HG03565 (cell line): Measurements from ENCODE around the gene RASGRF1.
"Not testable (repeated sequence)": the region's sequence is repeated elsewhere in the genome, so short reads cannot be mapped to it uniquely, and the experiment has no call there.

ENCODE experiments used
- ATAC-seq: cut with Tn5 transposase; IDR thresholded peaks from one replicate; pipeline ENCODE4 v1.9.1; 2021; ENCODE audit warnings: mild to moderate bottlenecking, moderate library complexity; ENCODE audit not compliant: unreplicated experiment

Gene RASGRF1

DNA sequence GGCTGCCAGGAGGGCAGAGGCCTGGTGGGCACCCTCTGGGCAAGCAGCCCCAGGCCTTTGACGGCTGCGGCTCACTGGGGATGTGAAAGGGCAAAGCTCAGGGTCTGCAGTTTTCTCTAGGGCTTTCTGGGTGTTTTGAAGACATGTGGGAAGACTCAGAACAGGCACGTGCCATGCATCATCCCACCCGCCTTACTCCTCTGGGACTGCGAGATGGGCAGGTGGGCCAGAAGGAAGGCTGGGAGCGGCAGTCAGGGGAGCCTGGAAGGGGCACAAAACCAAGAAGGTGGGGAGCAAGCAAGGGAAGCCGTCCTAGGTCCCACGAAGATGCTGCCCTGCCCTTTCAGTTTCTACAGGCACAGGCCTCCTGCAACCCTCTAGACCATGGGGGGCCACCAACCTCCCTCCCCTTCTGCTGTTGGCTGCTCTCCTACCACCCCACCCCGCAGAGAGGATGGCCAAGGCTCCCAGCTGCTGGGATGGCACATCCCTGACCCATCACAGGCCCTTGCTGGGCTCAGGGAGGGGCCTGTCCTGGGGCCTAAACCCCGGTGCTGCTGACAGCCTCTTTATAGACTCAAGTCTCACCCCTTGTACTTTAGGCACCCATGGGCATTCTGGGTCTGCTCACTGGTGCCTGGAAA, 73.9 kb downstream of the RASGRF1 start:
- ATAC-seq: no peak

- no peak for ATAC-seq
Measured at GRCh38 chr15:79015416-79015815, 75.2 kb downstream of the RASGRF1 start.

DNA sequence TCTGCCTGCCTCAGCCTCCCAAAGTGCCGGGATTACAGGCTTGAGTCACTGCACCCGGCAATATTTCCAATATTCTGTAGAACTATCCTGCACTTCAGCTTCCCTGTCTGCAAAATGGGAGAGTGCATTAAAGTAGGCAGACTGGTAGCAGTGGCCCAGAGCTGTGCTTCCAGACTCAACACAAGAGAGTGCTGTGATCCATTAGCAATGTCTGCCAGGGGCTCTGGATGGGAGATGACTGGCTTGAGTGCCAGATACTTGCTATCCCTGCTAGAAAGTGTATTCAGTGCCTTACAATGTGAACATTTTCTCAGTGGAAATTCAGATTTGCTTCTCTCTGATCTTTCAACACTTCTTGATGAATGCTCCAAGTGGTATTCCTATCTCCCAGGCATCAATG, 80.3 kb downstream of the RASGRF1 start:
- ATAC-seq: no peak

GRCh38 chr15:79009379-79009778, 81.2 kb downstream of the RASGRF1 start:
- ATAC-seq: no peak

- ATAC-seq: no peak
Measured at GRCh38 chr15:79008659-79009058, 81.9 kb downstream of the RASGRF1 start.

- ATAC-seq: no peak
Measured at GRCh38 chr15:79007066-79007465, 83.5 kb downstream of the RASGRF1 start.

- no peak for ATAC-seq
Measured at GRCh38 chr15:79006071-79006470, 84.5 kb downstream of the RASGRF1 start.

GRCh38 chr15:79004336-79004735, 86.2 kb downstream of the RASGRF1 start:
- ATAC-seq: peak; percentile 84

DNA sequence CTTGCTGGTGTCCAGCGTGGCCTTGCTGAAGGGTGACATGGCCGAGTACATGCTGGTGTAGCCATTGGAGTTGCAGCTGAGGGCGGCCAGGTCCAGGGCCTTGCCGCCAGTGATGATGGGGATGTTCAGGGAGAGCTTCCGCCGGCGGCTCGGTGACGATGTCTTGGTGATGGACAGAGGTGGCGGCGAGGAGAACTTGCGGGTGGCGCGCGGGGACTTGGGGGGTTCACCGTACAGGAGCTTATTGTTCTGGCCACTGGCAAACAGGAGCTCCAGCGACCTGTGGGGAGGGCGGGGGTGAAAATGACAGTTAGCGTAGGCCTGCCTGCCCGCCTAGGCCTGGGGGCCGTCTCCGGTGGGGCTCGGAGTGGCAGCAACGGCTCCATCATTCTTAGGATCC, 86.7 kb downstream of the RASGRF1 start:
- ATAC-seq: no peak

GRCh38 chr15:79003301-79003700, 87.3 kb downstream of the RASGRF1 start:
- ATAC-seq: no peak

DNA sequence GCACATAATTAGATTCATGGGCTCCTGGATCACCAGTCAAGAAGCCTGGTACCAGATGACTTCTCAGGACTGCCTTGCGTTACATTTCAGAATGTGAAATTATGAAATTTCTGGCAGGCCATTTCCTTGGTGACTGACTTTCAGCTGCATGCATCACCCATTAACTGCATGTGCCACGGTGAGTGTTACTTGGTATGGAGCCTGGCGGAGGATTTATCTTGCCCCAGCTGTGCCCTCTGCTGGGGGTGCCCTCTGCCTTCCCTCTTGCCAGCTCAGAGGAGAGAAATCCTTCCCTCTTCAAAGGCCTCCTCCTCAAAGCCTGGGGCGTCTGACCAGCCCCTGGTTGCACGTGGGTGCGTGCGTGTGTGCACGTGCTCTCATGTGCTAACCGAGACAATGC, 88.0 kb downstream of the RASGRF1 start:
- ATAC-seq: no peak

- ATAC-seq: no peak
Measured at GRCh38 chr15:78999636-79000035, 90.9 kb downstream of the RASGRF1 start.

DNA sequence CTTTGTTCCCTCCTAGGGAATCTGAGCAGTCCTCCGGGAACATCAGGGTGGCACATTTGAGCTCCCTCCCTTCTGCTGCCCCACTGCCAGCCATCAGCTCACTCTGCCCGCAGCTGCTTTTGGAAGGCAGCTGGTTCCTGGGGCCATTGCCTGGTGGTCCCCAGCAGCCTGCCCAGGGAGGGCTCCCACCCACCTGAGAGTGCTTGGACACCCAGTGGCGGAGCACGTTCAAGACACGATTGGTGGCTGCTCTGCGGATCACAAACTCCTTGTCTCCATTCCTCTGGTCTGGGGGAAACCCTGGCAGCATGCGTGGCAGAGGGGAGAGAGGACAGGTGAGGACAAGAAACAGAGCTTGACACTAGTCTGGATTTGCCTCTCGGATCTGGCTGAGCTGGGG, 92.1 kb downstream of the RASGRF1 start:
- ATAC-seq: no peak

DNA sequence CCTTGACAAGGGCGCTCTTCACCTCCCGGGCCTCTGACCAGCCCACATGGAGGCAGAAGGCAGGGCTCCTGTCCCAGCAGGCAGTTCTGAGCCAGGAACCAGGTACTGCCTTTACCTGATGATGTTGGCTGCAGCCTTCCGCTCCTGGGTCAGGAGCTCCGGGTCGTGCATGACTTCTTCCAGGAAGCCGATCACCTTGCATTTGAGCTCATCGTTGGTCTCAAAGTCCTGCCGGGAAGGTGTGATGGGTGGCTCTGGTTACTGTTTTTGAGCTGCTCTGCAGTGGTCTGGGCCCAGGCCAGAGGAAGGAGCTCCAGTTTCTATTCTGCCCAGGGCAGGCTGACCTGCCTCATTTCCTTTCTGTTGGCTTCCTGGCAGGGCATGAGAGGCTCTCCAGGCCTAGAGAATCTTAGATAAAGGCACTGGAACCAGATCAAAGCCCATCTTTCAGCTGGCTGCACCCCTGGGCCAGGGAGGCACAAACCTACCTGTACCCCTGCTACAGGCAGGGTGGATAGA, 92.5 kb downstream of the RASGRF1 start:
- no peak for ATAC-seq

- ATAC-seq: no peak
Measured at GRCh38 chr15:78996894-78997275, 93.7 kb downstream of the RASGRF1 start.

- ATAC-seq: no peak
Measured at GRCh38 chr15:78995921-78996893, 94.4 kb downstream of the RASGRF1 start.

DNA sequence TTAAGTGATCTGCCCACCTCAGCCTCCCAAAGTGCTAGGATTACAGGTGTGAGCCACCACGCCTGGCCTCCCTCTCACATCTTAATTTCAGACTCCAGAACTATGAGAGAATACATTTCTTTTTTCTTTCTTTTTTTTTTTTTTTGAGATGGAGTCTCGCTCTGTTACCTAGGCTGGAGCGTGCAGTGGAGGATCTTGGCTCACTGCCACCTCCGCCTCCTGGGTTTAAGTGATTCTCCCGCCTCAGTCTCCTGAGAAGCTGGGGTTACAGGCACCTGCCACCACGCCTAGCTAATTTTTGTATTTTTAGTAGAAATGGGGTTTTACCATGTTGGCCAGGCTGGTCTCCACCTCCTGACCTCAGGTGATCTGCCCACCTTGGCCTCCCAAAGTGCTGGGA, 95.4 kb downstream of the RASGRF1 start:
- ATAC-seq: not testable (repeated sequence)

DNA sequence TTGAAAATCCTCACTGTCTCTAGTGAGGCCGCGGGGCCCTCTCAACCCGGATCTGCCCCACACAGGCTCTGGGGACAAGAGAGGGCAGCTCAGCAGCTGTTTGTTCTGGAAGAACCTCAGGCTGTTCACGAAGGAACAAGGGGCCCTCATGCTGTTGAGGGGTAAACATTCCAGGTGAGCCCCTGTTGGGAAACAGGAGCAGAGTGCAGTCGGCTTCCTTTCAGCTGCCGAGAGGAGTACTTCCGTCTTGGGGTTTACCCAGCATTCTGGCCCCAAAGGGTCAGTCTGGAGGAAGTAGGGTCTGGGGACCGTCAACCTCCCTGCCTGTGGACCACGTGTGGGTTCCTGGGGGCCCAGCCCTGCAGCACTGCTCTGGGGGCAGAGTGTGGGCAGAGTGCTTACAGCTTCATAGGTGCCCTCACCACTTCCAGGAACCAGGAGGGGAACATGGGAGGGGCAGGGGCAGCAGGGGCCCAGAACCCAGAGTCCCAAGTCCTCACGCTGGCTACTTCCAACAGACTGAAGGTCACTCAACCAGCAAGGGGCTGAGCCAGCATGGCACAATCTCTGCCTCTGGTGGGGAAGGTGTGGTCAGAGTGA, 96.5 kb downstream of the RASGRF1 start:
- no peak for ATAC-seq

DNA sequence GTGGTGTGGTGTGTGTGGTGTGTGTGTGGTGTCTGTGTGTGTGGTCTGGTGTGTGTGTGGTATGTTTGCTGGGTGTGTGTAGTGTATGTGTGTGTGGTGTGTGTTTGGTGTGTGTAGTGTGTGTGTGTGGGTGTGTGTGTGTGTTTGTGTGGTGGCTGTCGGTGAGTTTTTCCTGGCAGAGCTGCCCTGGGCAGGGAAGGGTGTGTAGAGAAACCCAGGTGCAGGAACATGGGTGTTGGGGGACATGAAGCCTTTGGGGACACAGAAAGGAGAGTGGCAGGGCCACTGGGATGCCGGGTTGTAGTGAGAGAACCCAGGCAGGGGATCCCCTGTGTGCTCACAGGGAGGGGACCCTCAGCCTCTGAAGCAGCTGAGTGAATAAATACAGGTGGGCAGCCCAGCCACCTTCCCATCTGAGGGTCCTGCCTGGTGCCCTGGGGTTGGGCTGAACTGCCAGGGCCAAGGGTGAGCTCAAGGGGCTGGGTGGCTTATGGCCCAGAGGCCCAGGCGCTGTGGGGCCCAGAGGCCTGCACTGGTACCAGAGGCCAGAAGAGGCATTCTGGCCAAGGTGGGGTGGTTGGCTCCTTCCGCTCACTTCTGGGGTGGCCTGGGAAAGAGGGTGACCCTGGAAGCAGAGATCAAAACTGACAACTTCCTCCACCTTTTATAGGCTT, 97.2 kb downstream of the RASGRF1 start:
- no peak for ATAC-seq

DNA sequence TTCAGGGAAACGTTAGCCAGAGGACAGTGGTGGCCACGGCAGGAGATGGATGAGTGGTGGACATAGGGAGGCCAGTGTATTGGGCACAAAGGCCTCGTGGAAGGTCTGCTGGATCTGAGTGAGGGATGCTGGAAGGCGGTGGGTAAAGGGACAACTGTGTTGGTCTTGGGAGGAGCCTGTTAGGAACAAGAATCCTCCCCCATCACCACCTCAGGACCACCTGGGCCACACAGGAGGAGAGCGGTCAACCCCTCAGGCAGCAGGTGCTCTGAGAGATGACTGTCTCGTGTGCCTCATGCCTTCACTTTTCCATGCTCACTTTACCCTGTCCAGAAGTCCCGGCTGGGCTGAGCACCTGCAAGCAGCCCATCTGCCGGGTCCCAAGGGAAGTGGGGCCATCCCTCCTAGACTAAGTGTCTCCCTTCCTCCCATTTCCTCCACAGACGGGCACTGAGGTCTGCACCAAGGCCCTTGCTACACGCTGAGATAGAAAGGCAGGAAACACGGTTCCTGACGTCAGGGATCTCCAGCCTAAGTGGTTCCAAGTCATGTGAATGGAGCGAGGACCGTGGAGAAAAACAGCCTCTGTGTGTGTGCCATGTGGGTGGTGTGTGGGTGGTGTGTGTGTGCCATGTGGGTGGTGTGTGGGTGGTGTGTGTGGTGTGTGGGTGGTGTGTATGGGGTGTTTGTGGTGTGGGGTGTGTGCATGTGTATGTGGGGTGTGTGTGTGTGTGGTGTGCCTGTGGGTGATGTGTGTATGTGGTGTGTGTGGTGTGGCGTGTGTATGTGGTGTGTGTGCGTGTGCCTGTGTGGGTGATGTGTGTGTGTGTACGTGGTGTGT, 97.9 kb downstream of the RASGRF1 start:
- ATAC-seq: no peak
